ENCODE data around the gene MMS22L. TPM values are rescaled to one million over a fixed set of nuclear protein-coding genes. Genes with fewer than 3 reads are reported as not detected.

Gene MMS22L
- total and polyA plus RNA-seq, 10 of the 15 experiments (the other 5 are each of a cell fraction or from before 2014, with no cell fraction given), result 5.0 to 33.9 (median 18.7) TPM

DNA sequence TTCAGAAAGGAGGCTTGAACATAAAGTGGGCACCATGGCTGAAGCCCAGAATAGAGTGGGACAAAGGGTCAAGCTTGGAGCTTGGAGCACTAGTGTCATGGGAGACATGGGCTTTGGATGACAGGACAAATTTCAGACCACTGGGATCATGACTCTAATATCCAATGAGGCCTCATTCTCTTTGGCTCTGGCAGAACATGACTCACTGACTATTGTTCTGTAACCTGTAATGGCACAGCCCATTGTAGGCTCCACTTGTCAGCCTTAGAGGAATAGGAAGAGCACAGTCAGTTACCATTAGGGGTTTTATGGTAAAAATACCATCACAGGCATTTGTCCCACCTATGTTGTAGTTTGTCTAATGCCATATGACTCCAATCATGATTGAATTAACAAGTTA lies 34.0 kb upstream of the MMS22L start:
- no peak for FAIRE-seq
- DNase-seq (ENCODE audit: low read depth, low spot score), result no peak
- H3K27ac ChIP-seq (ENCODE audit: control insufficient read depth, insufficient read depth), result no peak overlapping the region
- intact Hi-C loops (cut with micrococcal nuclease; ENCODE audit: unreplicated experiment) (no loop called here), in situ Hi-C loops (cut with MboI) (no loop called here)
- BruUV-seq (replicated peaks), result no TSS peak
- H3K36me3 ChIP-seq (ENCODE audit: control insufficient read depth in 2 of 2, insufficient read depth in 2 of 2, low read length in 1 of 2), result no peaks in the 10 kb centered on the region
- POLR2A ChIA-PET, result no interaction called here
- H3K9ac ChIP-seq (ENCODE audit: control insufficient read depth, insufficient read depth, low read length), result no peak overlapping the region
- H2AFZ ChIP-seq (ENCODE audit: control insufficient read depth, low read depth, low read length), result no peak overlapping the region
- CTCF ChIA-PET, result no interaction called here
- ATAC-seq, result no peak
- no peaks in the 10 kb centered on the region for H3K79me2 ChIP-seq (ENCODE audit: control insufficient read depth, insufficient read depth, low read length)
- TF ChIP-seq SMAD5 (IDR thresholded peaks at IDR 0.05; ENCODE audit: low read depth) (no peak), TCF7 (IDR thresholded peaks at IDR 0.05; ENCODE audit: borderline replicate concordance) (no peak), CREB1 (IDR thresholded peaks at IDR 0.05; ENCODE audit: low read depth) (no peak), CEBPB (IDR thresholded peaks at IDR 0.05; ENCODE audit: borderline replicate concordance in 1 of 2, low read depth in 2 of 2, low read length in 2 of 2) (no peak), CREM (IDR thresholded peaks at IDR 0.05; ENCODE audit: low read depth) (no peak), BHLHE40 (IDR thresholded peaks at IDR 0.05; ENCODE audit: borderline replicate concordance in 1 of 2, low read depth in 2 of 2, low read length in 1 of 2) (no peak), ESRRA (IDR thresholded peaks at IDR 0.05; ENCODE audit: low read length) (no peak), GATAD2B (conservative IDR thresholded peaks at IDR 0.05; ENCODE audit: low read depth) (no peak), DPF2 (IDR thresholded peaks at IDR 0.05) (no peak), JUND (IDR thresholded peaks at IDR 0.05; ENCODE audit: low read depth, low read length) (no peak), SIN3A (IDR thresholded peaks at IDR 0.05; ENCODE audit: low read depth, low read length) (no peak), CHD1 (IDR thresholded peaks at IDR 0.05; ENCODE audit: low read depth, low read length) (no peak), WRNIP1 (IDR thresholded peaks at IDR 0.05; ENCODE audit: borderline replicate concordance, low read depth, low read length) (no peak), STAT1 (conservative IDR thresholded peaks at IDR 0.05) (no peak), SP1 (IDR thresholded peaks at IDR 0.05; ENCODE audit: low read depth, low read length) (no peak)
- H3K4me1 ChIP-seq (ENCODE audit: control insufficient read depth, insufficient read depth, low read length), result no peaks in the 10 kb centered on the region
- H3K4me2 ChIP-seq (ENCODE audit: control insufficient read depth, insufficient read depth), result no peak overlapping the region
- no peak overlapping the region for H3K4me3 ChIP-seq
- H3K27me3 ChIP-seq (replicated peaks in 1 of 2; ENCODE audit: control insufficient read depth in 2 of 2, insufficient read depth in 2 of 2, low read length in 1 of 2), result no peaks in the 10 kb centered on the region
- H3K9me3 ChIP-seq (replicated peaks; ENCODE audit: control insufficient read depth, insufficient read depth, low read length), result no peaks in the 10 kb centered on the region
- RAD21 ChIA-PET (ENCODE audit: unreplicated experiment), result no interaction called here
- H4K20me1 ChIP-seq (ENCODE audit: control insufficient read depth, insufficient read depth), result no peaks in the 10 kb centered on the region
- SMC1A ChIA-PET (ENCODE audit: uncharacterized antibody, unreplicated experiment), result no interaction called here
